Suprapubic skin (tissue), 3 donors: ENCODE data around the gene CCDC74A.
"Not testable (repeated sequence)": the region's sequence is repeated elsewhere in the genome, so short reads cannot be mapped to it uniquely, and the experiment has no call there.

Source experiments
- POLR2A ChIP-seq, 2 donors: fragments of 450-650 bp; IDR thresholded peaks; one replicate each; pipeline ENCODE4 v1.6.1; 2017; ENCODE audit warnings: antibody characterized with exemption in 2 of 2, mild to moderate bottlenecking in 2 of 2, moderate library complexity in 2 of 2
- TF ChIP-seq, protein P1 (sequence below), 2 donors: fragments of 200-600 bp in 1 of 2; fragments of 450-650 bp in 1 of 2; sonication (generic) in 1 of 2; IDR thresholded peaks; one replicate each; pipeline ENCODE4 v1.5.1; 2016 to 2019; ENCODE audit warnings: antibody characterized with exemption in 2 of 2, mild to moderate bottlenecking in 1 of 2, moderate library complexity in 1 of 2

DNA sequence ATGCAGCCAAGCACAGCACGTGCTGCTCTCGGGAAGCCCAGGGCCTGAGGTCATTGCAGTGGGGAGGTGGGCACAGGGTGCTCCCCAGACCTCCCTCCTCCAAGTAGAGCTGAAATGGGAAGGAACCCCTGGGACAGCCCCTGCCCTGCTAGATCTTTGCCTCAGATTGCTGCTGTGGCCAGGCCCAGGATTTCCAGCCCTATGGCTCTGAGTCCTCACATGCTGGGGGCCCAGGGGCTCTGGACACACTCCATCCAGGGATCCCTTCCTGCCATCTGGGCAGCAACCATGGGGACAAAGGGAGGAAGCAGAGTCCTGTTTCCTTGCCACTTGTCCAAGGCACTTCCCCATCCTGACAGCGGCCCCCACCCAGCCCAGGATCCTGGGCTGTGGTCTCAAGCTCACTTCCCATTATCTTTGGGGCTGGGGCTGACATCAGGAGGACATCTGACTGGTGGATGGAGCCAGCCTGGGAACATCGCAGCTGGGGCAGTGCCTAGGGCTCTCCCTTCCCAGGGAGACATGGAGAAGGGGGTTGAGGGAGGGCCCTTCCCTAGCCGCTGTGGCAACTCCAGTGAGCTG lies 2.3 kb downstream of the CCDC74A start:
- TF ChIP-seq, protein P1, sequence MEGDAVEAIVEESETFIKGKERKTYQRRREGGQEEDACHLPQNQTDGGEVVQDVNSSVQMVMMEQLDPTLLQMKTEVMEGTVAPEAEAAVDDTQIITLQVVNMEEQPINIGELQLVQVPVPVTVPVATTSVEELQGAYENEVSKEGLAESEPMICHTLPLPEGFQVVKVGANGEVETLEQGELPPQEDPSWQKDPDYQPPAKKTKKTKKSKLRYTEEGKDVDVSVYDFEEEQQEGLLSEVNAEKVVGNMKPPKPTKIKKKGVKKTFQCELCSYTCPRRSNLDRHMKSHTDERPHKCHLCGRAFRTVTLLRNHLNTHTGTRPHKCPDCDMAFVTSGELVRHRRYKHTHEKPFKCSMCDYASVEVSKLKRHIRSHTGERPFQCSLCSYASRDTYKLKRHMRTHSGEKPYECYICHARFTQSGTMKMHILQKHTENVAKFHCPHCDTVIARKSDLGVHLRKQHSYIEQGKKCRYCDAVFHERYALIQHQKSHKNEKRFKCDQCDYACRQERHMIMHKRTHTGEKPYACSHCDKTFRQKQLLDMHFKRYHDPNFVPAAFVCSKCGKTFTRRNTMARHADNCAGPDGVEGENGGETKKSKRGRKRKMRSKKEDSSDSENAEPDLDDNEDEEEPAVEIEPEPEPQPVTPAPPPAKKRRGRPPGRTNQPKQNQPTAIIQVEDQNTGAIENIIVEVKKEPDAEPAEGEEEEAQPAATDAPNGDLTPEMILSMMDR (IDR thresholded peaks at IDR 0.05): not testable (repeated sequence)
- TF ChIP-seq POLR2A (IDR thresholded peaks at IDR 0.05): not testable (repeated sequence)
